H1 (cell line): ENCODE data around the gene RAET1L. TPM values are rescaled to one million over a fixed set of nuclear protein-coding genes. Genes with fewer than 3 reads are reported as not detected.

Experiments
- CTCF ChIA-PET: fragments of 300-600 bp; sonication (Branson Sonifier 250); formaldehyde crosslinking; loops from one replicate; lab custom pipeline; 2021; ENCODE audit not compliant: partially characterized antibody; lab: Charles Lee
- POLR2A ChIA-PET: fragments of 300-600 bp; sonication (Branson Sonifier 250); formaldehyde crosslinking; loops from one replicate; lab custom pipeline; 2021; ENCODE audit warnings: inconsistent platforms; ENCODE audit not compliant: partially characterized antibody; lab: Charles Lee
- DNase-seq, 2 experiments: peaks; one replicate each; pipeline versions ENCODE4 v3.0.0 to v3.0.0-alpha.2; 2010 to 2022; ENCODE audit warnings: low spot score in 2 of 2, low read depth in 1 of 2, mixed read lengths in 1 of 2
- FAIRE-seq: peaks from 2 replicates; lab custom pipeline; 2011; peaks lifted over from hg19 to GRCh38; lab: Jason Lieb, UNC
- H2AFZ ChIP-seq: 2 replicates; pipeline ENCODE4 v1.8.1; 2012; ENCODE audit warnings: low read length, inconsistent platforms
- H2AK5ac ChIP-seq: 2 replicates; pipeline ENCODE4 v1.6.1; 2013; ENCODE audit warnings: low read depth, low read length
- H2BK120ac ChIP-seq: replicated peaks from 2 replicates; pipeline ENCODE3; 2013; ENCODE audit warnings: low read depth, low read length, inconsistent platforms
- H2BK12ac ChIP-seq: 2 replicates; pipeline ENCODE4 v1.6.1; 2013; ENCODE audit warnings: low read depth, low read length
- H2BK15ac ChIP-seq: 2 replicates; pipeline ENCODE4 v1.6.1; 2013; ENCODE audit warnings: low read length
- H2BK20ac ChIP-seq: 2 replicates; pipeline ENCODE4 v1.6.1; 2013; ENCODE audit warnings: low read length
- H2BK5ac ChIP-seq: 2 replicates; pipeline ENCODE4 v1.6.1; 2013; ENCODE audit warnings: low read depth, low read length
- H3K14ac ChIP-seq: 2 replicates; pipeline ENCODE4 v1.6.1; 2013; ENCODE audit warnings: inconsistent platforms; ENCODE audit not compliant: insufficient read length
- H3K18ac ChIP-seq: 2 replicates; pipeline ENCODE4 v1.6.1; 2013; ENCODE audit warnings: low read length; ENCODE audit errors: extremely low read depth
- H3K23ac ChIP-seq: 2 replicates; pipeline ENCODE4 v1.6.1; 2013; ENCODE audit warnings: inconsistent platforms; ENCODE audit not compliant: insufficient read length
- H3K23me2 ChIP-seq: 2 replicates; pipeline ENCODE4 v1.6.1; 2013; ENCODE audit warnings: low read depth, low read length
- H3K27ac ChIP-seq: 2 replicates; pipeline ENCODE4 v1.6.1; 2011; ENCODE audit warnings: low read depth, low read length, inconsistent platforms
- H3K27me3 ChIP-seq, 4 experiments: replicated peaks in 1 of 4; 1 replicate in 1 of 4; 2 replicates in 3 of 4; pipeline versions ENCODE4 v1.6.1 to v1.8.1; 2011 to 2013; ENCODE audit warnings: low read length in 3 of 4, mild to moderate bottlenecking in 3 of 4, inconsistent platforms in 2 of 4, mixed read lengths in 2 of 4, moderate library complexity in 1 of 4; ENCODE audit not compliant: control insufficient read depth in 3 of 4, insufficient read depth in 3 of 4; ENCODE audit errors: extremely low read depth in 1 of 4
- H3K36me3 ChIP-seq, 4 experiments: 2 replicates each; pipeline versions ENCODE4 v1.6.1 to v1.8.1; 2011 to 2013; ENCODE audit warnings: mild to moderate bottlenecking in 4 of 4, low read length in 3 of 4, moderate library complexity in 2 of 4, control low read depth in 1 of 4, inconsistent platforms in 1 of 4; ENCODE audit not compliant: insufficient read depth in 4 of 4, control insufficient read depth in 2 of 4
- H3K4ac ChIP-seq: replicated peaks from 2 replicates; pipeline ENCODE3; 2013; ENCODE audit warnings: low read length, low read depth, mixed read lengths, inconsistent platforms; ENCODE audit not compliant: insufficient read length
- H3K4me1 ChIP-seq, 4 experiments: replicated peaks in 1 of 4; 1 replicate in 1 of 4; 2 replicates in 3 of 4; pipeline versions ENCODE4 v1.6.1 to v1.8.1; 2011 to 2013; ENCODE audit warnings: low read length in 3 of 4, inconsistent platforms in 2 of 4, mixed read lengths in 1 of 4; ENCODE audit not compliant: insufficient read depth in 4 of 4, control insufficient read depth in 3 of 4
- H3K4me2 ChIP-seq, 2 experiments: 2 replicates each; pipeline versions ENCODE4 v1.6.1 to v1.8.1; 2011 to 2013; ENCODE audit warnings: low read depth in 2 of 2, low read length in 2 of 2, control low read depth in 1 of 2, inconsistent platforms in 1 of 2, mild to moderate bottlenecking in 1 of 2; ENCODE audit not compliant: insufficient read depth in 1 of 2
- H3K4me3 ChIP-seq, 4 experiments: fragments of 200-600, 300-600 bp in 1 of 4; sonication (generic), shearing (Covaris generic), sonication (Bioruptor Twin) in 1 of 4; 2 replicates each; pipeline versions ENCODE4 v1.5.1 to v1.8.1; 2011 to 2016; ENCODE audit warnings: low read length in 4 of 4, low read depth in 3 of 4, control low read depth in 2 of 4, inconsistent platforms in 2 of 4, mild to moderate bottlenecking in 2 of 4, mixed read lengths in 1 of 4, moderate library complexity in 1 of 4; ENCODE audit not compliant: insufficient read depth in 2 of 4; ENCODE audit errors: extremely low read depth in 1 of 4
- H3K56ac ChIP-seq: replicated peaks from 2 replicates; pipeline ENCODE3; 2013; ENCODE audit warnings: low read depth, mild to moderate bottlenecking, mixed read lengths, low read length, inconsistent platforms; ENCODE audit not compliant: insufficient read length
- H3K79me1 ChIP-seq: 2 replicates; pipeline ENCODE4 v1.6.1; 2013; ENCODE audit warnings: low read depth, low read length, control low read depth
- H3K79me2 ChIP-seq, 2 experiments: 2 replicates each; pipeline versions ENCODE4 v1.6.1 to v1.8.1; 2012 to 2013; ENCODE audit warnings: low read length in 2 of 2, mild to moderate bottlenecking in 2 of 2, inconsistent platforms in 1 of 2; ENCODE audit not compliant: insufficient read depth in 2 of 2, control insufficient read depth in 1 of 2
- H3K9ac ChIP-seq, 4 experiments: replicated peaks in 1 of 4; 1 replicate in 1 of 4; 2 replicates in 3 of 4; pipeline versions ENCODE4 v1.6.1 to v1.8.1; 2011 to 2013; ENCODE audit warnings: low read depth in 3 of 4, low read length in 3 of 4, control low read depth in 2 of 4, mild to moderate bottlenecking in 2 of 4, moderate library complexity in 2 of 4, inconsistent platforms in 1 of 4; ENCODE audit errors: extremely low read depth in 1 of 4
- H3K9me3 ChIP-seq, 2 experiments: 2 replicates each; pipeline versions ENCODE4 v1.6.1 to v1.8.1; 2012 to 2013; ENCODE audit warnings: mild to moderate bottlenecking in 2 of 2, moderate library complexity in 2 of 2, control low read depth in 1 of 2, inconsistent platforms in 1 of 2, low read depth in 1 of 2, low read length in 1 of 2, mixed read lengths in 1 of 2; ENCODE audit not compliant: insufficient read depth in 2 of 2
- H4K20me1 ChIP-seq, 2 experiments: replicated peaks in 1 of 2; 2 replicates each; pipeline versions ENCODE3 to v1.8.1; 2011 to 2013; ENCODE audit warnings: inconsistent platforms in 2 of 2, low read length in 2 of 2, mild to moderate bottlenecking in 1 of 2; ENCODE audit not compliant: insufficient read depth in 2 of 2, control insufficient read depth in 1 of 2
- H4K5ac ChIP-seq: 2 replicates; pipeline ENCODE4 v1.6.1; 2013; ENCODE audit warnings: low read length, low read depth, mixed read lengths, inconsistent platforms; ENCODE audit not compliant: insufficient read length
- H4K8ac ChIP-seq: 2 replicates; pipeline ENCODE4 v1.8.0; 2013; ENCODE audit warnings: mild to moderate bottlenecking, moderate library complexity, low read length, inconsistent platforms; ENCODE audit not compliant: insufficient read depth; ENCODE audit errors: extremely low read depth
- H4K91ac ChIP-seq: replicated peaks from 2 replicates; pipeline ENCODE3; 2013; ENCODE audit warnings: low read length, mixed read lengths, inconsistent platforms; ENCODE audit not compliant: insufficient read length
- GABPA ChIP-seq: IDR thresholded peaks from 2 replicates; pipeline ENCODE4 v1.6.1; 2011; ENCODE audit warnings: mild to moderate bottlenecking, low read length, moderate library complexity, borderline replicate concordance; ENCODE audit not compliant: insufficient read depth
- WGBS, 2 experiments: shearing (Covaris generic) in 1 of 2; methylation state at CpG; one replicate each; pipeline versions ENCODE4 v1.1.6 to v1.1.7; 2013 to 2015; ENCODE audit warnings: low lambda C conversion rate in 2 of 2, mixed read lengths in 2 of 2, inconsistent platforms in 1 of 2, low coverage in 1 of 2, missing lambda C conversion rate in 1 of 2; ENCODE audit not compliant: insufficient replicate concordance in 2 of 2, insufficient coverage in 1 of 2, insufficient read length in 1 of 2; ENCODE audit errors: extremely low coverage in 1 of 2, missing lambda C conversion rate in 1 of 2; 5-methylcytosine and 5-hydroxymethylcytosine counted together
- polyA plus RNA-seq, 7 experiments: library from polyadenylated mRNA; depleted of rRNA in 3 of 7; stranded (reverse) in 5 of 7; unstranded in 2 of 7; fragments of >200 nt in 5 of 7; fragments of 200-250 nt in 2 of 7; gene quantifications; 1 replicate in 5 of 7; 2 replicates in 1 of 7; 4 replicates in 1 of 7; pipeline versions ENCODE4 v1.2.1 to v1.2.3, GENCODE V29; 2011 to 2013; ENCODE audit warnings: missing spikeins in 2 of 7, mixed read lengths in 2 of 7
- total RNA-seq: library from RNA; stranded (reverse); fragmentation: NEBNext Ultra II Directional; extraction: Animal tissue kit (Norgen Biotek cat#: 25700); gene quantifications from 2 replicates; pipeline ENCODE4 v1.2.1, GENCODE V29; 2021

RAET1L gene
- total and polyA plus RNA-seq, 2 of the 8 experiments (the other 6 are each of a cell fraction or from before 2014, with no cell fraction given) = not detected

DNA sequence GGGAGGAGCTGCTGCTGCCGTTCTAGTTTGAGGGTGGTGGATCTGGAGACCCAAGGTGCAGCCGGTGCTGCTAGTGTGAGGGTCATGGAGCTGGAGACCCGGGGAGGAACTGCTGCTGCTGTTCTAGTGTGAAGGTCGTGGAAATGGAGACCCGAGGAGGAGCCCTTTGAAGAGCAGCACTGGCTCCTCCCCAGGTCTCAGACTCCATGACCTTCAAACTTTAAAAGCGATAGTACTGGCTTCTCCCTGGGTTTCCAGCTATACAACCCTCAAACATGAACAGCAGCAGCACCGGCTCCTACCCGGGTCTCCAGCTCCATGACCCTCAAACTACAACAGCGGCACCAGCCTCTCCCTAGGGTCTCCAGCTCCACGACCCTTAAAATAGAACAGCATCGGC lies 28.1 kb upstream of the RAET1L start:
- H3K23ac ChIP-seq = no peak overlapping the region
- no peaks in the 10 kb centered on the region for H3K79me2 ChIP-seq
- no peak overlapping the region for H2AFZ ChIP-seq
- no peak overlapping the region for H3K4me3 ChIP-seq
- no peak for FAIRE-seq
- H2BK120ac ChIP-seq = no peak overlapping the region
- no peaks in the 10 kb centered on the region for H3K23me2 ChIP-seq
- H4K8ac ChIP-seq = no peak overlapping the region
- no peak overlapping the region for H2AK5ac ChIP-seq
- no peaks in the 10 kb centered on the region for H3K36me3 ChIP-seq
- no peak overlapping the region for H4K5ac ChIP-seq
- no peak overlapping the region for H3K9ac ChIP-seq
- no peaks in the 10 kb centered on the region for H3K4me1 ChIP-seq
- no peak overlapping the region for H2BK15ac ChIP-seq
- no peak overlapping the region for H2BK5ac ChIP-seq
- H3K9me3 ChIP-seq = no peaks in the 10 kb centered on the region; a peak in 1 of 4 replicates
- no peak overlapping the region for H4K91ac ChIP-seq
- CTCF ChIA-PET = interaction anchor here (1.1 to 5.5 kb wide), 9 partner anchors 11 to 341 kb away, joined by 3 to 54 read pairs (median 6); partner anchors contain the start of genes RAET1L and ULBP3
- H3K27me3 ChIP-seq = peaks cover 0 to 2% (median 0%) of the 10 kb centered on the region in 4 experiments; a peak in 3 of 7 replicates
- WGBS, 2 experiments = 88% methylated on average over 11 of the region's 11 CpGs; no CpG with 5 or more reads in 1 of the 2 experiments
- no peak overlapping the region for H3K56ac ChIP-seq
- H3K4ac ChIP-seq = no peak overlapping the region
- POLR2A ChIA-PET = interaction anchor here (1.3 to 3.4 kb wide), 2 partner anchors 11 to 14 kb away, joined by 5 to 15 read pairs; partner anchors contain the start of gene ULBP3
- no peaks in the 10 kb centered on the region for H3K79me1 ChIP-seq
- H4K20me1 ChIP-seq = no peaks in the 10 kb centered on the region
- TF ChIP-seq GABPA = no peak
- H2BK20ac ChIP-seq = no peak overlapping the region
- H3K4me2 ChIP-seq = no peak overlapping the region
- H3K18ac ChIP-seq = no peak overlapping the region
- H2BK12ac ChIP-seq = no peak overlapping the region
- H3K14ac ChIP-seq = no peak overlapping the region
- H3K27ac ChIP-seq = no peak overlapping the region
- DNase-seq = no peak
